NCI-H1105 (cell line): Measurements from ENCODE around the gene CGB8.
"Not testable (repeated sequence)": the region's sequence is repeated elsewhere in the genome, so short reads cannot be mapped to it uniquely, and the experiment has no call there.

ENCODE experiments used
- DNase-seq: peaks from one replicate; lab custom pipeline; 2025; lab: John Stamatoyannopoulos, UW

The CGB8 gene

GRCh38 chr19:49064768-49065611 is 16.1 kb upstream of the CGB8 start, which contains the start of gene NTF4:
Gene NTF4, minus strand, starts transcription at chr19:49064818. Its CDS starts 2,821 bp downstream, at chr19:49061997.
- no peak for DNase-seq

DNA sequence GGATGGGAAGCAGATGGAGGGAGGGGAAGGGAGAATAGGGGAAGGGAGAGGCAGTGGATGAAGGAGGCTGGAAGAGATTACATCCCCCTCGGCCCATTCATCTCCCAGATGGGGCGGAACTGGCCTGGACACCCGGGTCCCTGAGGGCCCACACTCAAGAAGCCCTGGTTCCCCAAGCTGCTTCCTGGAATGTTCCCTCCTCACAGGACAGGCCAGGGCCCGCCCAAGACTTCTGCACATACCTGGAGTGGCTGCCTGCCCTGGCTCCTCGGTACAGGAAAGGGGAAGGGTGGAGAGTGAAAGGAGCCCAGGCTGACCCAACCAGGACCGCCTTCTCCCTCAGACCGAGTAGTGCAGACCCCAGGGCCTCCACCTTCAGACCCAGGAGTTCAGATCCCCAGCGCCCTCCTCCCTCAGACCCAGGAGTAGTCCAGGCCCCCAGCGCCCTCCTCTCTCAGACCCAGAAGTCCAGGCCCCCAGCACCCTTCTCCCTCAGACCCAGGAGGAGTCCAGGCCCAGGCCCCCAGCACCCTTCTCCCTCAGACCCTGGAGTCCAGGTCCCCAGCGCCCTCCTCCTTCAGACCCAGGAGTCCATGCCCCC is 15.2 kb upstream of the CGB8 start:
- DNase-seq = no peak

DNA sequence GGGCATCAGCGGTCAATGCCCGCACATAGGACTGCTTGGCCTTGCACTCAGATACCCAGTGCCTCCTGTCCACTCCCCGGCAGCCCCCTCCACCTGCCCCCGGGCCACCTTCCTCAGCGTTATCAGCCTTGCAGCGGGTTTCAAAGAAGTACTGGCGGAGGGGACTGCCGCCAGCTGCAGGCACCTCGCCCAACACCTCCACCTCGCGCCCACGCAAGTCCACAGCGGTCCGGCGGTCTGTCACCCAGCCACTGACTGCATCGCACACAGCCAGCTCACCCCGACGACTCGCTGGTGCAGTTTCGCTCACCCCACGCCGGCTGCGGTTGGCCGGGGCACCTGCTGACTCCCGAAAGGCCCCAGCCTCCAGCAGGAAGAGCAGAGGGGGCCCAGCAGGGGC is 12.5 kb upstream of the CGB8 start:
- no peak for DNase-seq

- no peak for DNase-seq
These were observed 12.1 kb upstream of the CGB8 start for GRCh38 chr19:49061000-49061399.

DNA sequence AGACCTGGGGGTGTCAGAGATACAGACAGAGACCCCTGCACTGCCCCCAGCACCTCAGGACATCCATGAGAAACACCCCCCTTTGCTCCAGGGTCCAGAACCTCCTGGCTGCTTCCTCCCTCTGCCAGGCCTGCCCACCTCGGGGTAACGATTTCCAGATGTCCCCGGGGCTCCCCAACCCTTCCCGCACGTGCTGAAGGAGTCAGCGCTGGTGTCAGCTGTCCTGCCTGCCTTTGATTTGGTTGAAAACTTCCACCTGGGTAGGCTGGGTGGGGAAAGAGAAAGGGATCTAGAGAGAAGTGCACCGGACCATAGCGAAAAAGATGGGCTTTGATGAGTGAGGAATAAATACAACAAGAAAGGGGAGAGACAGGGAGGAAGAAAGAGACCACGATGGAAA is 10.1 kb upstream of the CGB8 start:
- no peak for DNase-seq

GRCh38 chr19:49058562-49058961 is 9.7 kb upstream of the CGB8 start:
- DNase-seq = no peak

GRCh38 chr19:49057636-49058234 is 8.8 kb upstream of the CGB8 start, which contains the start of gene CGB7:
Gene CGB7, minus strand, starts transcription at chr19:49057749. Its CDS starts 2,374 bp downstream, at chr19:49055375.
- no peak for DNase-seq

- DNase-seq = not testable (repeated sequence)
These were observed 8.1 kb upstream of the CGB8 start for GRCh38 chr19:49056902-49057596.

DNA sequence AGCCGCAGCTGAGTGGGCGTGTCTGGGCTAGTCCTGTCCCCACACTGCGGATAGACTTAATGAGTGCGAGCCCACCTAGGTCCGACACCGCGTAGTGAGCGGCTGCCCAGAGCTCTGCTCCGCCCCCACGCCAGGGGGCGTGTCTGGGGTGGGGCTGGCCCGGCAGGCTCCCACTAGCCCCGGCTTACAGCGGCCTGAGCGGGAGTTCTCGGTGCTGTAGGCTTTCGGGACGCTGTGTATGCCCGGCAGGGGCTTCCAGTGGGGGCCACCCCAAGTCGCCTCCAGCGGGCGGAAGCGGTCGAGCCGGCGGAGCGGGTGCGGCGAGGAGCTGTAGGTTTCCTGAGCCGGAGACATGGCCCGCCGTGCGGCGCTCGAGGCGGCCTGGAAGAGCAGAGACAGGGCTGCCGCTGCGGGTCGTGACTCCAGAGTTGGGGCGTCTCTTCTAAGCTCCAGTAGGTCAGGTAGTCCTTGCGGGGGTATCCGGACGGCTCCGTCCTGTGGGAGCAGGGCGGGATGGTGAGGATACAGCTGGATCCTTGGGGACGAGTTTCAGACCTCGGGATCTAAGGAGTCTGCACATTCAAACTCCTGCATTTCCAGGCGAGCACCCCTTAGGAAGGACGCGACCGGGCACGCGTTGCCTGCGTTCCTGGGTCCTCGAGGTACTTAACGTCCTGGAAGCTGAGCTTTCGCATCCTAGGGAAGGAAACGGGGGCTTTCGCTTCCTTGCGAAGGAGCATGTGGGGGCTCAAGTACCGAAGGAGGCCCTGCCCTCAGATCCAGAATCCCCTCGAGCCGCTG is 7.4 kb upstream of the CGB8 start:
- DNase-seq = no peak

GRCh38 chr19:49050376-49051033 is 1.6 kb upstream of the CGB8 start:
- not testable (repeated sequence) for DNase-seq

GRCh38 chr19:49049834-49050233 is 923 bp upstream of the CGB8 start:
- DNase-seq = not testable (repeated sequence)

DNA sequence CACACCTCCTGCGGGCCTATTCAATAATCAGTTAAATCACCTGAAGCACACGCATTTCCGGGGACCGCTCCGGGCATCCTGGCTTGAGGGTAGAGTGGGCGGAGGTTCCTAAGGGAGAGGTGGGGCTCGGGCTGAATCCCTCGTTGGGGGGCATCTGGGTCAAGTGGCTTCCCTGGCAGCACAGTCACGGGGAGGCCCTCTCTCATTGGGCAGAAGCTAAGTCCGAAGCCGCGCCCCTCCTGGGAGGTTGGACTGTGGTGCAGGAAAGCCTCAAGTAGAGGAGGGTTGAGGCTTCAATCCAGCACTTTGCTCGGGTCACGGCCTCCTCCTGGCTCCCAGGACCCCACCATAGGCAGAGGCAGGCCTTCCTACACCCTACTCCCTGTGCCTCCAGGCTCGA is 5.4 kb downstream of the CGB8 start, which contains the start of gene CGB5:
CGB5 (plus strand) TSS at position 301 of the 400 bp plus-strand sequence. CDS start 362 bp downstream, outside the sequence.
- not testable (repeated sequence) for DNase-seq

GRCh38 chr19:49042666-49043065 is 6.2 kb downstream of the CGB8 start:
- DNase-seq = not testable (repeated sequence)

- no peak for DNase-seq
These were observed 6.7 kb downstream of the CGB8 start for GRCh38 chr19:49042177-49042576.

DNA sequence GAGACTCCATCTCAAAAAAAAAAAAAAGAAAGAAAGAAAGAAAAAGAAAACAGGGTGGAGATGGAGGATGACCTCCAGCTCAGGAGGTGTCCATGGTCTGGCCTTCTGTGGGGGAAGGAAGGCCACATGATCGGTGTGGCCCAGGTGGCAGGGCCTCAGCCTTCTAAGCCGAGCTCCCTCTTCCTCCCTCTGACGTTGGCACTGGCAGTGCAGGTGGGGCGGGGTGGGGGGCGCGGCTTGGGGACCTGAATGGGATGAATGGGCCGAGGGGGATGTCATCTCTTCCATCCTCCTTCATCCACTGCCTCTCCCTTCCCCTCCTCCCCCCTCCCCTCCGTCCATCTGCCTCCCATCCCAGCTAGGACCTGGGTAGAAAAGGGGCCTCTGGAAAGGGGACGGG is 9.2 kb downstream of the CGB8 start:
- not testable (repeated sequence) for DNase-seq

DNA sequence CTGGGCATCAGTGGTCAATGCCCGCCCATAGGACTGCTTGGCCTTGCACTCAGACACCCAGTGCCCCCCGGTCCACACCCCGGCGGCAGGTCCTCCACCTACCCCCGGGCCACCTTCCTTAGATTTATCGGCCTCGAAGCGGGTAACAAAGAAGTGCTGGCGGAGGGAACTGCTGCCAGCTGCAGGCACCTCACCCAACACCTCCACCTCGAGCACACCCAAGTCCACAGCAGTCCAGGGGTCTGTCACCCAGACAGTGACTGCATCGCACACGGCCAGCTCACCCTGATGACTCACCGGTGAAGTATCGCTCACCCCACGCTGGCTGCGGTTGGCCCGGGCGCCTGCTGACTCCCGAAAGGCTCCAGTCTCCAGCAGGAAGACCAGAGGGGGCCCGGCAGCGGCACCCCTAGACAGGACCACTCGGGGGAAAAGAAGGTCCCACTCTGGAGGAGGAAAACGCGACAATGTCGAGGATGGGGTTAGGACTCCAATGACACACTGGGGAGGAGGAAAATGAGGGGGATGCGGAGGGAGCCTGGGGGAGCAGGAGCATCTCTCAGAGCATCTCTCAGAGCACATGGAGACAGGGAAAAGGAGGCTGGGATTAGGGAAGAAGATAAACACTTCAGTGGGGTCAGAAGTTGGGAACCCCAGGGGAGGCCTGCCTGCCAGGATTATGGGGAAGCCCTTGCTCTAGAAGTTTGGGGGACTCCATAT is 10.2 kb downstream of the CGB8 start:
- not testable (repeated sequence) for DNase-seq

DNA sequence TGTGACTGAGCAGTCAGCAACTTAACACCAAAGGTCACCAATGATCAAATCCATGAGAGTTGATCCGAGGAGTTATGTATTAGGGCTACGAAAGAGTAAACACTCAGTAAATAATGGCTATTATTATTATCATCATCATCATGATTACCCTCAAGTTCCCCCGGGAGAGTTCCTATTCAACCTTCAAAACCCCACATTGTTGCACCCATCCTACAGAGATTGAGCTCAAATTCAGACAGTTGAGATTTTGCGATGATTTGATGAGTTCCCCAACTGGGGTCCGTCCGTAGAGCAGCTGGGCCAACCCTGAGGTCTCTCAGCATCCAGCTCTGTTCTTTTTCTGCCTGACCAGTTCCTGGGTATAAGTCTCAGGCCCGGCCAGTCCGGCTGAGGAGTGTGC is 10.8 kb downstream of the CGB8 start:
- not testable (repeated sequence) for DNase-seq

- not testable (repeated sequence) for DNase-seq
These were observed 12.1 kb downstream of the CGB8 start, which contains the start of gene CGB1 for GRCh38 chr19:49036815-49037214. Gene CGB1, minus strand, starts transcription at chr19:49036895. Its CDS starts 184 bp downstream, at chr19:49036711.

GRCh38 chr19:49031642-49032301 is 17.1 kb downstream of the CGB8 start, which contains the start of gene CGB2:
Gene CGB2, plus strand, starts transcription at chr19:49031890. Its CDS starts 206 bp downstream, at chr19:49032096.
- peak; percentile 64 for DNase-seq
